Activated CD8-positive, alpha-beta memory T cell treated with anti-CD3 and anti-CD28 coated beads for 24 hours (primary cell): ENCODE measurements around the gene MPPED2.

Experiments
- DNase-seq: peaks from one replicate; pipeline ENCODE4 v3.0.0-alpha.2; 2020

The MPPED2 gene

GRCh38 chr11:30446520-30446919 is 139.6 kb downstream of the MPPED2 start:
- no peak for DNase-seq

GRCh38 chr11:30445056-30445455 is 141.1 kb downstream of the MPPED2 start:
- DNase-seq, result no peak

GRCh38 chr11:30440510-30440909 is 145.6 kb downstream of the MPPED2 start:
- DNase-seq, result no peak

- no peak for DNase-seq
Measured at GRCh38 chr11:30436801-30437200, 149.4 kb downstream of the MPPED2 start.

- no peak for DNase-seq
Measured at GRCh38 chr11:30435488-30435887, 150.7 kb downstream of the MPPED2 start.

GRCh38 chr11:30434901-30435300 is 151.3 kb downstream of the MPPED2 start:
- no peak for DNase-seq

- no peak for DNase-seq
Measured at GRCh38 chr11:30433831-30434230, 152.3 kb downstream of the MPPED2 start.

GRCh38 chr11:30432716-30433115 is 153.4 kb downstream of the MPPED2 start:
- no peak for DNase-seq

GRCh38 chr11:30432178-30432577 is 154.0 kb downstream of the MPPED2 start:
- no peak for DNase-seq

- DNase-seq, result no peak
Measured at GRCh38 chr11:30431127-30431814, 154.9 kb downstream of the MPPED2 start.

GRCh38 chr11:30429550-30429949 is 156.6 kb downstream of the MPPED2 start:
- DNase-seq, result no peak

- DNase-seq, result no peak
Measured at GRCh38 chr11:30426781-30427180, 159.4 kb downstream of the MPPED2 start.

GRCh38 chr11:30424844-30425243 is 161.3 kb downstream of the MPPED2 start:
- DNase-seq, result no peak

- DNase-seq, result no peak
Measured at GRCh38 chr11:30424321-30424720, 161.8 kb downstream of the MPPED2 start.

- no peak for DNase-seq
Measured at GRCh38 chr11:30423886-30424285, 162.3 kb downstream of the MPPED2 start.

- DNase-seq, result no peak
Measured at GRCh38 chr11:30423279-30423648, 162.9 kb downstream of the MPPED2 start.

- no peak for DNase-seq
Measured at GRCh38 chr11:30422447-30423278, 163.5 kb downstream of the MPPED2 start.

GRCh38 chr11:30420233-30420787 is 165.8 kb downstream of the MPPED2 start:
- DNase-seq, result no peak

GRCh38 chr11:30414806-30415205 is 171.3 kb downstream of the MPPED2 start:
- no peak for DNase-seq

- no peak for DNase-seq
Measured at GRCh38 chr11:30414244-30414643, 171.9 kb downstream of the MPPED2 start.

- no peak for DNase-seq
Measured at GRCh38 chr11:30412509-30412908, 173.6 kb downstream of the MPPED2 start.

GRCh38 chr11:30411383-30411782 is 174.8 kb downstream of the MPPED2 start:
- DNase-seq, result no peak

GRCh38 chr11:30406978-30407762 is 179.0 kb downstream of the MPPED2 start:
- no peak for DNase-seq
